Endothelial cell of coronary artery (primary cell): Measurements from ENCODE around the gene STRIP2. TPM values are rescaled to one million over a fixed set of nuclear protein-coding genes. Genes with fewer than 3 reads are reported as not detected.

ENCODE experiments used
- total RNA-seq: library from RNA; depleted of rRNA; stranded (reverse); fragments of >200 nt; gene quantifications from 2 replicates; pipeline ENCODE4 v1.2.3, GENCODE V29; 2014

The STRIP2 gene, protein sequence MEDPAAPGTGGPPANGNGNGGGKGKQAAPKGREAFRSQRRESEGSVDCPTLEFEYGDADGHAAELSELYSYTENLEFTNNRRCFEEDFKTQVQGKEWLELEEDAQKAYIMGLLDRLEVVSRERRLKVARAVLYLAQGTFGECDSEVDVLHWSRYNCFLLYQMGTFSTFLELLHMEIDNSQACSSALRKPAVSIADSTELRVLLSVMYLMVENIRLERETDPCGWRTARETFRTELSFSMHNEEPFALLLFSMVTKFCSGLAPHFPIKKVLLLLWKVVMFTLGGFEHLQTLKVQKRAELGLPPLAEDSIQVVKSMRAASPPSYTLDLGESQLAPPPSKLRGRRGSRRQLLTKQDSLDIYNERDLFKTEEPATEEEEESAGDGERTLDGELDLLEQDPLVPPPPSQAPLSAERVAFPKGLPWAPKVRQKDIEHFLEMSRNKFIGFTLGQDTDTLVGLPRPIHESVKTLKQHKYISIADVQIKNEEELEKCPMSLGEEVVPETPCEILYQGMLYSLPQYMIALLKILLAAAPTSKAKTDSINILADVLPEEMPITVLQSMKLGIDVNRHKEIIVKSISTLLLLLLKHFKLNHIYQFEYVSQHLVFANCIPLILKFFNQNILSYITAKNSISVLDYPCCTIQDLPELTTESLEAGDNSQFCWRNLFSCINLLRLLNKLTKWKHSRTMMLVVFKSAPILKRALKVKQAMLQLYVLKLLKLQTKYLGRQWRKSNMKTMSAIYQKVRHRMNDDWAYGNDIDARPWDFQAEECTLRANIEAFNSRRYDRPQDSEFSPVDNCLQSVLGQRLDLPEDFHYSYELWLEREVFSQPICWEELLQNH
- 4.1 and 5.7 TPM in 2 replicates for total RNA-seq

GRCh38 chr7:129433847-129434674, at the start of gene STRIP2:
STRIP2 (plus strand) TSS chr7:129434432; CDS start chr7:129434473, 41 bp downstream.

DNA sequence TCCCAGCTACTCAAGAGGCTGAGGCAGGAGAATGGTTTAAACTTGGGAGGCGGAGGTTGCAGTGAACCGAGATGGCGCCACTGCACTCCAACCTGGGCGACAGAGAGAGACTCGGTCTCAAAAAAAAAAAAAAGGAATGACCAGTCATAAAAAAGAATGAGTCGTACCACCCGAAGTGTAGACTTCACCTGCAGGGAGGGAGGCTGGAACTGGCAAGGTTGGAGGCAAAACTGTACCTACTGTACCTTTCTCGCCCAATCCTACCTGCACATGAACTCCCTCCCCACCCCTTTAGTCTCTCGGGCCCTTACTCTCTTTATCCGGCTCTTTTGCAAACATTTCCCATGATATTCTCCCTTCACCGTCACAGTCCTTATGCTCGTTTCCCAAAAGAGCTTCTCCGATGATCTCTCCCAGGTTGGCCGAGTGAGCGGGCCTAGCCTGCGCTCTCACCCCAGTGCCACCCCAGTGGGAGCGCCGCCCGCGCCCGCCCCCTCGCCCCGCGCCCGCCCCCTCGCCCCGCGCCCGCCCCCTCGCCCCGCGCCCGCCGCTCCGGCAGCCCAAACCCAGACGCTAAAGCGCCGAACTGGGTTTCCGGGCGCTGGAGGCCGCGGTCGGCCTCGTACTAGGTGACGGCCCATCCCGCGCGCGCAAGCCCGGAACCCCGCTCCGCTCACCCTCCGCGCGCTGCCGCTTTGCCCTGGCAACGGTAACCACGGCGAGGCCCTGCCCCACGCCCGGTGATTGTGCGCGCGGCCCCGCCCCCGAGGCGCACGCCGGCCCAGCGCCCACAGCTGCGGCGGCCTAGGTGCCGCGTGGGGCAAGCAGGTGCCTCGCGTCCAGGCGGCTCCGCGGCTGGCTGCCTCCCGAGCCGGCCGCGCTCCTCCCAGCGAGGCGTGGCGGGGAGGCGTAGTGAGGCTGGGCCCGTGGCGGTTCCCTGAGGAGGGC, 67.8 kb downstream of the STRIP2 start, which contains the start of gene SMKR1:
Gene SMKR1 (plus strand): TSS at position 772 of the 948 bp plus-strand sequence. CDS start 294 bp downstream, outside the sequence.

Other genes starting within 250 kb of the STRIP2 start
- 7.7 and 8.8 TPM in 2 replicates for gene SMO, start 245.8 kb upstream of the STRIP2 start, total RNA-seq
- 8.2 and 11.8 TPM in 2 replicates for gene AHCYL2, start 209.4 kb upstream of the STRIP2 start, total RNA-seq
- gene SMKR1, start 68.1 kb downstream of the STRIP2 start, total RNA-seq, result 0.28 and 0.54 TPM in 2 replicates
- 11.0 and 17.6 TPM in 2 replicates for gene NRF1, start 177.3 kb downstream of the STRIP2 start, total RNA-seq